ENCODE results near the gene CYTH2. TPM values are rescaled to one million over a fixed set of nuclear protein-coding genes. Genes with fewer than 3 reads are reported as not detected.

Gene CYTH2
- total RNA-seq, 1 experiment from 2014 or later: 103 TPM

GRCh38 chr19:48455171-48455907 is 13.8 kb upstream of the CYTH2 start, which contains the start of gene KCNJ14:
Gene KCNJ14, plus strand, starts transcription at chr19:48455574. Its CDS starts 6,151 bp downstream, at chr19:48461725.
- Histone ChIP-seq H3K23ac (ENCODE audit: insufficient read length, low read depth, low read length) (no peak within 1 kb of the TSS), H2BK15ac (ENCODE audit: low read depth, low read length) (no peak within 1 kb of the TSS), H3K4me1 (ENCODE audit: insufficient read depth, low read length) (no peaks in the 10 kb centered on the region), H3K56ac (ENCODE audit: insufficient read length, low read depth, low read length) (no peak within 1 kb of the TSS), H2AFZ (ENCODE audit: low read length) (no peak within 1 kb of the TSS), H2AK5ac (ENCODE audit: insufficient read length, low read length) (no peak within 1 kb of the TSS), H4K20me1 (ENCODE audit: control insufficient read depth, insufficient read depth, insufficient read length) (no peaks in the 10 kb centered on the region), H3K14ac (ENCODE audit: insufficient read depth, low read length) (no peak within 1 kb of the TSS), H3K4me2 (ENCODE audit: insufficient read depth, insufficient read length, low read length) (no peak within 1 kb of the TSS), H2BK12ac (ENCODE audit: insufficient read length, low read depth, low read length) (no peak within 1 kb of the TSS), H3K18ac (ENCODE audit: insufficient read length, low read depth, low read length) (no peak within 1 kb of the TSS), H4K8ac (replicated peaks; ENCODE audit: insufficient read length, low read depth, low read length) (no peak within 1 kb of the TSS), H3K79me1 (ENCODE audit: insufficient read depth, low read depth, low read length, poor library complexity, severe bottlenecking) (no peaks in the 10 kb centered on the region), H3K79me2 (ENCODE audit: insufficient read depth, low read length) (no peaks in the 10 kb centered on the region), H3K23me2 (ENCODE audit: insufficient read length, low read depth, low read length, poor library complexity, severe bottlenecking) (no peaks in the 10 kb centered on the region), H3K4ac (ENCODE audit: low read depth, low read length) (no peak within 1 kb of the TSS), H2BK5ac (ENCODE audit: insufficient read length, low read length) (no peak within 1 kb of the TSS), H4K5ac (ENCODE audit: insufficient read length, low read depth, low read length) (no peak within 1 kb of the TSS), H2BK20ac (ENCODE audit: low read depth, low read length, poor library complexity, severe bottlenecking) (no peak within 1 kb of the TSS), H3K27ac (ENCODE audit: insufficient read length, low read depth, low read length) (no peak within 1 kb of the TSS), H3K9me3 (ENCODE audit: control insufficient read depth, low read depth, low read length) (no peaks in the 10 kb centered on the region), H2BK120ac (ENCODE audit: low read depth, low read length, poor library complexity, severe bottlenecking) (no peak within 1 kb of the TSS), H3K27me3 (ENCODE audit: insufficient read depth, low read length) (no peaks in the 10 kb centered on the region), H3K9ac (ENCODE audit: extremely low read depth, insufficient read length, low read length) (no peak within 1 kb of the TSS), H4K91ac (ENCODE audit: insufficient read length, low read depth, low read length) (no peak within 1 kb of the TSS), H3T11ph (ENCODE audit: low read length) (no peak within 1 kb of the TSS)
- no peaks in the 10 kb centered on the region for H3K9me3 Mint-ChIP-seq
- no peak for DNase-seq
- peaks cover 6 to 7% of the 10 kb centered on the region in 2 experiments; a peak in 3 of 4 replicates for H3K4me1 Mint-ChIP-seq
- WGBS (ENCODE audit: extremely low coverage, insufficient read length, low lambda C conversion rate): no CpG with 5 or more reads among the region's 16 CpGs
- H3K4me3 Mint-ChIP-seq: no peak within 1 kb of the TSS
- TF ChIP-seq, protein P1, sequence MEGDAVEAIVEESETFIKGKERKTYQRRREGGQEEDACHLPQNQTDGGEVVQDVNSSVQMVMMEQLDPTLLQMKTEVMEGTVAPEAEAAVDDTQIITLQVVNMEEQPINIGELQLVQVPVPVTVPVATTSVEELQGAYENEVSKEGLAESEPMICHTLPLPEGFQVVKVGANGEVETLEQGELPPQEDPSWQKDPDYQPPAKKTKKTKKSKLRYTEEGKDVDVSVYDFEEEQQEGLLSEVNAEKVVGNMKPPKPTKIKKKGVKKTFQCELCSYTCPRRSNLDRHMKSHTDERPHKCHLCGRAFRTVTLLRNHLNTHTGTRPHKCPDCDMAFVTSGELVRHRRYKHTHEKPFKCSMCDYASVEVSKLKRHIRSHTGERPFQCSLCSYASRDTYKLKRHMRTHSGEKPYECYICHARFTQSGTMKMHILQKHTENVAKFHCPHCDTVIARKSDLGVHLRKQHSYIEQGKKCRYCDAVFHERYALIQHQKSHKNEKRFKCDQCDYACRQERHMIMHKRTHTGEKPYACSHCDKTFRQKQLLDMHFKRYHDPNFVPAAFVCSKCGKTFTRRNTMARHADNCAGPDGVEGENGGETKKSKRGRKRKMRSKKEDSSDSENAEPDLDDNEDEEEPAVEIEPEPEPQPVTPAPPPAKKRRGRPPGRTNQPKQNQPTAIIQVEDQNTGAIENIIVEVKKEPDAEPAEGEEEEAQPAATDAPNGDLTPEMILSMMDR (conservative IDR thresholded peaks at IDR 0.05): no peak
- no peak within 1 kb of the TSS; a peak in 1 of 7 replicates for H3K27ac Mint-ChIP-seq
- H3K36me3 Mint-ChIP-seq (ENCODE audit: insufficient read depth in 1 of 3, low read depth in 3 of 3): peaks cover 23 to 76% (median 50%) of the 10 kb centered on the region in 3 experiments
- H3K27me3 Mint-ChIP-seq (ENCODE audit: low read depth): no peaks in the 10 kb centered on the region
